ENCODE results near the gene NDUFA11.
"Not testable (repeated sequence)": the region's sequence is repeated elsewhere in the genome, so short reads cannot be mapped to it uniquely, and the experiment has no call there.

Gene NDUFA11

GRCh38 chr19:5854121-5854520 lies 49.5 kb downstream of the NDUFA11 start:
- not testable (repeated sequence) for DNase-seq

- no peak for DNase-seq
Measured at GRCh38 chr19:5851302-5851701, 52.3 kb downstream of the NDUFA11 start, which contains the start of gene FUT3. Gene FUT3 (minus strand): TSS chr19:5851449.

DNA sequence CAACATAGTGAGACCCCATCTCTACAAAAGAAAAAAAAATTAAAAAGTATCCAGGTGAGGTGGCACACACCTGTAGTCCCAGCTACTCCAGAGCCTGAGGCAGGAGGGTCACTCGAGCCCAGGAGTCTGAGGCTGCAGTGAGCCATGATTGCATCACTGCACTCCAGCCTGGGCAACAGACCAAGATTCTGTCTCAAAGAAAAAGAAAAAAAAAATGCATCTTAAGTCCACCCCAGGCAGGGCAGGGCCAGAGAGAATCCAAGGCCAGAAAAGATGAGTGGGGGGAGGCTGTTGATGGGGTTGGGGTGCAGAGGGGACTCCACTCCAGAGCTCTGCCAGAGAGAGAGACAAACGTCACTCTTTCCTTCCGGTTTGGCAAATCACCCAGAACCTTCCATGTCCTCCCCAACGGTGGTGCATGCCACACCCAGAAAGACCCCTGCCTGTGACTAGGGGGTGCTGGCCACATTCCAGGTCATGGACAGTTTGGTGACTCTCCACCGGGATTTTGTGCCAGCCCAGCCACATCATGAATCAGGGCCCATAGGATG lies 52.8 kb downstream of the NDUFA11 start:
- no peak for DNase-seq

- no peak for DNase-seq
Measured at GRCh38 chr19:5850189-5850588, 53.4 kb downstream of the NDUFA11 start.

DNA sequence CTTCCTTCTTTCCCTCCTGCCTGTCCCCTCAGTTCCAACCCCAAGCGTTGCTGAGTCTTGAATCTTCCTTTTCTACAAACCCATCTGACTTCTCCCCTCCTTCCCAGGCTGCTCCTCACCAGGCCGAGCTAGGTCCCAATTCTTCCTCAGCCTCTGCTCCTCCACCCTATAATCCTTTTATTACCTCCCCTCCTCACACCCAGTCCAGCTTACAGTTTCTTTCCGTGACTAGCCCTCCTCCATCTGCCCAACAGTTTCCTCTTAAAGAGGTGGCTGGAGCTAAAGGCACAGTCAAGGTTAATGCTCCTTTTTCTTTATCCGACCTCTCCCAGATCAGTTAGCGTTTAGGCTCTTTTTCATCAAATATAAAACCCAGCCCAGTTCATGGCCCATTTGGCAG lies 55.0 kb downstream of the NDUFA11 start:
- DNase-seq: not testable (repeated sequence)

DNA sequence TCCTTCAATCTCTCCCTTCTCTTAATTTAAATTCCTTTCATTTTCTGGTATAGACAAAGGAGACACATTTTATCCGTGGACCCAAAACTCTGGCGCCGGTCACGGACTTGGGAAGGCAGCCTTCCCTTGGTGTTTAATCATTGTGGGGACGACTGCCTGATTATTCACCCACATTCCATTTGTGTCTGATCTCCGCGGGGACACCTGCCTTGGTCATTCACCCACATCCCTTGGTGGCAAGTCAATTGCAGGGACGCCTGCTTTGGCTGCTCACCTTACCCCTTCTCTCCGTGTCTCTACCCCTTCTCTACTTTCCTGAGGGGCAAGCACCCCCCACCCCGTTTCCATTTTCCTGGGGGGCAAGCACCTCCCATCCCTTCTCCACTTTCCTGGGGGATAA lies 55.7 kb downstream of the NDUFA11 start:
- not testable (repeated sequence) for DNase-seq
